GM18498 (cell line): Measurements from ENCODE around the gene MYLK3.

Source experiments
- ATAC-seq: cut with Tn5 transposase; IDR thresholded peaks from one replicate; pipeline ENCODE4 v1.9.1; 2021; ENCODE audit warnings: mild to moderate bottlenecking, moderate library complexity; ENCODE audit not compliant: unreplicated experiment

Gene MYLK3

GRCh38 chr16:46728806-46729205, 19.3 kb downstream of the MYLK3 start:
- no peak for ATAC-seq

GRCh38 chr16:46727630-46728029, 20.5 kb downstream of the MYLK3 start:
- no peak for ATAC-seq

- ATAC-seq, result no peak
Measured at GRCh38 chr16:46727184-46727583, 21.0 kb downstream of the MYLK3 start.

- no peak for ATAC-seq
Measured at GRCh38 chr16:46721885-46722284, 26.3 kb downstream of the MYLK3 start.

GRCh38 chr16:46720619-46721018, 27.5 kb downstream of the MYLK3 start:
- no peak for ATAC-seq

- no peak for ATAC-seq
Measured at GRCh38 chr16:46719528-46719927, 28.6 kb downstream of the MYLK3 start.

- no peak for ATAC-seq
Measured at GRCh38 chr16:46718214-46718613, 29.9 kb downstream of the MYLK3 start.

- ATAC-seq, result no peak
Measured at GRCh38 chr16:46717692-46718091, 30.5 kb downstream of the MYLK3 start.

GRCh38 chr16:46715769-46716305, 32.3 kb downstream of the MYLK3 start:
- ATAC-seq, result no peak

GRCh38 chr16:46714797-46715591, 33.1 kb downstream of the MYLK3 start:
- no peak for ATAC-seq

- no peak for ATAC-seq
Measured at GRCh38 chr16:46713634-46714033, 34.5 kb downstream of the MYLK3 start.

GRCh38 chr16:46712911-46713310, 35.2 kb downstream of the MYLK3 start:
- ATAC-seq, result no peak

- ATAC-seq, result no peak
Measured at GRCh38 chr16:46711106-46712058, 36.8 kb downstream of the MYLK3 start.

GRCh38 chr16:46709469-46710005, 38.6 kb downstream of the MYLK3 start:
- ATAC-seq, result no peak

- ATAC-seq, result no peak
Measured at GRCh38 chr16:46706642-46707041, 41.5 kb downstream of the MYLK3 start.

- ATAC-seq, result no peak
Measured at GRCh38 chr16:46702030-46702429, 46.1 kb downstream of the MYLK3 start.

- ATAC-seq, result no peak
Measured at GRCh38 chr16:46701615-46702014, 46.5 kb downstream of the MYLK3 start.

- ATAC-seq, result no peak
Measured at GRCh38 chr16:46700048-46700447, 48.1 kb downstream of the MYLK3 start.

- no peak for ATAC-seq
Measured at GRCh38 chr16:46696957-46697356, 51.2 kb downstream of the MYLK3 start.

- no peak for ATAC-seq
Measured at GRCh38 chr16:46695937-46696336, 52.2 kb downstream of the MYLK3 start.

- no peak for ATAC-seq
Measured at GRCh38 chr16:46693598-46693997, 54.5 kb downstream of the MYLK3 start.
